HG03025 (cell line): ENCODE results near the gene HDAC11.

Experiments
- ATAC-seq: cut with Tn5 transposase; IDR thresholded peaks from one replicate; pipeline ENCODE4 v1.9.1; 2021; ENCODE audit warnings: mild to moderate bottlenecking, moderate library complexity; ENCODE audit not compliant: unreplicated experiment, low FRiP score

HDAC11 gene

GRCh38 chr3:13550791-13551360, 70.8 kb downstream of the HDAC11 start:
- ATAC-seq = no peak

- ATAC-seq = no peak
Observed at GRCh38 chr3:13552857-13553652, 72.9 kb downstream of the HDAC11 start.

GRCh38 chr3:13553686-13554085, 73.6 kb downstream of the HDAC11 start:
- ATAC-seq = no peak

GRCh38 chr3:13555753-13556152, 75.6 kb downstream of the HDAC11 start:
- ATAC-seq = no peak
